ENCODE data around the gene ZFAND3. TPM values are rescaled to one million over a fixed set of nuclear protein-coding genes. Genes with fewer than 3 reads are reported as not detected.

Gene ZFAND3
- total RNA-seq, 4 donors from 2014 or later: 46.3 to 73.6 (median 49.3) TPM

- no peak for TF ChIP-seq POLR2AphosphoS5 (IDR thresholded peaks at IDR 0.05)
- no peak for TF ChIP-seq POLR2A (IDR thresholded peaks at IDR 0.05)
- TF ChIP-seq, protein P1, sequence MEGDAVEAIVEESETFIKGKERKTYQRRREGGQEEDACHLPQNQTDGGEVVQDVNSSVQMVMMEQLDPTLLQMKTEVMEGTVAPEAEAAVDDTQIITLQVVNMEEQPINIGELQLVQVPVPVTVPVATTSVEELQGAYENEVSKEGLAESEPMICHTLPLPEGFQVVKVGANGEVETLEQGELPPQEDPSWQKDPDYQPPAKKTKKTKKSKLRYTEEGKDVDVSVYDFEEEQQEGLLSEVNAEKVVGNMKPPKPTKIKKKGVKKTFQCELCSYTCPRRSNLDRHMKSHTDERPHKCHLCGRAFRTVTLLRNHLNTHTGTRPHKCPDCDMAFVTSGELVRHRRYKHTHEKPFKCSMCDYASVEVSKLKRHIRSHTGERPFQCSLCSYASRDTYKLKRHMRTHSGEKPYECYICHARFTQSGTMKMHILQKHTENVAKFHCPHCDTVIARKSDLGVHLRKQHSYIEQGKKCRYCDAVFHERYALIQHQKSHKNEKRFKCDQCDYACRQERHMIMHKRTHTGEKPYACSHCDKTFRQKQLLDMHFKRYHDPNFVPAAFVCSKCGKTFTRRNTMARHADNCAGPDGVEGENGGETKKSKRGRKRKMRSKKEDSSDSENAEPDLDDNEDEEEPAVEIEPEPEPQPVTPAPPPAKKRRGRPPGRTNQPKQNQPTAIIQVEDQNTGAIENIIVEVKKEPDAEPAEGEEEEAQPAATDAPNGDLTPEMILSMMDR (IDR thresholded peaks at IDR 0.05): no peak
- no peak for TF ChIP-seq EP300 (IDR thresholded peaks at IDR 0.05)
- H3K4me3 ChIP-seq: no peak overlapping the region
- H3K36me3 ChIP-seq: no peaks in the 10 kb centered on the region
- H3K27ac ChIP-seq: no peak overlapping the region
- peaks cover 0 to 32% (median 14%) of the 10 kb centered on the region in 3 donors for H3K4me1 ChIP-seq
- 60% methylated on average over 1 of the region's 2 CpGs; no CpG with 5 or more reads in 1 of the 2 donors for WGBS, 2 donors (ENCODE audit: low coverage in 1 of 2)
- no peaks in the 10 kb centered on the region for H3K9me3 ChIP-seq
- H3K27me3 ChIP-seq: no peaks in the 10 kb centered on the region
- ATAC-seq: no peak
These were observed 31.3 kb upstream of the ZFAND3 start for GRCh38 chr6:37788259-37788658.

DNA sequence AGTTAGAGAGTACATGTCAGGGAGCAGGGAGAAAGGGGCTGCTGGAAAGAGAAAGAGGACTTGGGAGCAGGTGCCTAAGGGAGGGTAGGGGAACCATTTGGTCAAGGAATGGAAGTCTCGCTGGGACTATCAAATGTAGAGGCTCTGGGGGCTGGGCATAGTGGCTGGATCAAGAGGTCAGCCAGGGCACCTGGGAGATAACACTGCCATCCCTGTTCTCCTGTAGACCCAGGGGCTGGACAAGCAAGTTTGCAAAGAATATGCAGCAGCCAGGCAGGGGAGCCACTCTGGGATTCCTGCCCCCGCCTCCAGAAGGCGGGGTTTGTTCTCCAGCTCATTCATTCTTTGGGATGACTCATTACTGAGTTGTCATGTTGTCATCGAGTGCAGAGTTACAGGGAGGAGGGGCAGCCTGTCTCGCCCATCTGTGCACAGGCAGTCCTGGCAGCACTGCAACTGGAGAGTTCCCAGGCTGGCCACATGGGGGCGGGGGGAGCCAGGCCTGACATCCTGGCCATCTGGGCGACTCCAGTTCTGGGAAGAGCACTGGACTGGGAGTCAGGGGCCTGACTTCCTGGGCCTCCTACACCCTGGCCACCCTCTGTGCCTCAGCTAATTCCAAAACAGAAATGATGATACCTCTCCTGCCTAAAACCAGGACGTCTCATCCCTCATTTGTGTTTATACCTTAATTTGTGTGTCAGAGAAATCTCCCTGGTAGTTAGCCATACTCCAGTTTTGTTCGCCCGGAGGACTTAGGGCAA, 28.2 kb upstream of the ZFAND3 start:
- H3K27ac ChIP-seq: no peak overlapping the region

GRCh38 chr6:37792457-37793033, 27.0 kb upstream of the ZFAND3 start:
- H3K4me3 ChIP-seq: no peak overlapping the region
- 75 to 100% methylated on average over 4 to 5 of the region's 5 CpGs for WGBS, 2 donors (ENCODE audit: low coverage in 1 of 2)
- no peak for TF ChIP-seq EP300 (IDR thresholded peaks at IDR 0.05)
- TF ChIP-seq POLR2A (IDR thresholded peaks at IDR 0.05): no peak
- no peak for TF ChIP-seq POLR2AphosphoS5 (IDR thresholded peaks at IDR 0.05)
- TF ChIP-seq, protein P1 (IDR thresholded peaks at IDR 0.05): no peak
- H3K27me3 ChIP-seq: no peaks in the 10 kb centered on the region
- no peaks in the 10 kb centered on the region for H3K9me3 ChIP-seq
- no peaks in the 10 kb centered on the region for H3K36me3 ChIP-seq
- no peak for ATAC-seq
- H3K27ac ChIP-seq: no peak overlapping the region
- peaks cover 0 to 13% (median 5%) of the 10 kb centered on the region in 3 donors for H3K4me1 ChIP-seq

More for the DNA sequence above, 28.2 kb upstream of the ZFAND3 start:
- Histone ChIP-seq H3K4me1 (peaks cover 0 to 13% (median 5%) of the 10 kb centered on the region in 3 donors), H3K9me3 (no peaks in the 10 kb centered on the region), H3K36me3 (no peaks in the 10 kb centered on the region), H3K4me3 (no peak overlapping the region), H3K27me3 (no peaks in the 10 kb centered on the region)
- 7 to 32% methylated on average over 2 of the region's 10 CpGs for WGBS, 2 donors (ENCODE audit: low coverage in 1 of 2)
- ATAC-seq: peak; percentile 100
- TF ChIP-seq EP300 (IDR thresholded peaks at IDR 0.05) (no peak), POLR2A (IDR thresholded peaks at IDR 0.05) (no peak), POLR2AphosphoS5 (IDR thresholded peaks at IDR 0.05) (peak; percentile 86)
- TF ChIP-seq, protein P1 (IDR thresholded peaks at IDR 0.05): peak in 3 of 4 experiments; percentile 85 to 95 (median 91)

DNA sequence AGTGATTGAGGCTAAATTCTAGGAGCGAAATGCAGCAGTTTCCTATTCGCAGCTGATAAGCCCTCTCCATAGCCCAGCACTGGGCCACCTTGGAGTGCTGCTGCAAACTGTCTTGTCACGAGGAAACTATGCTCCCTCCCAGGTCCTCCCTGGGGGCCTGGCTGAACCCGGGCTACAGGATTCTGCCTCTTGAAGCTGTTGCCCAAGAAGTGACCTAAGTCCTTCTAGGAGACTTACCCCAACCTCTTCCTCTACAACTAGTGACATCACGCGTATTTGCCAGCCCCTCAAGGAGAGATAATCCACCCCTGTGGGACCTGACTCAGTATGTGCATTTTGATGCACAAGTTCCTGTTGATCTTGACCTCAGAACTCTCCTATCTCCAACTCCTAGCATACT, 26.5 kb upstream of the ZFAND3 start:
- TF ChIP-seq, protein P1 (IDR thresholded peaks at IDR 0.05): no peak
- TF ChIP-seq POLR2AphosphoS5 (IDR thresholded peaks at IDR 0.05): no peak
- TF ChIP-seq POLR2A (IDR thresholded peaks at IDR 0.05): no peak
- no peak for TF ChIP-seq EP300 (IDR thresholded peaks at IDR 0.05)
- 100% methylated on average over 2 of the region's 6 CpGs; no CpG with 5 or more reads in 1 of the 2 donors for WGBS, 2 donors (ENCODE audit: low coverage in 1 of 2)
- no peak for ATAC-seq

More for the DNA sequence above, 26.5 kb upstream of the ZFAND3 start:
- Histone ChIP-seq H3K9me3 (no peaks in the 10 kb centered on the region), H3K4me3 (no peak overlapping the region), H3K4me1 (peaks cover 0 to 13% (median 5%) of the 10 kb centered on the region in 3 donors), H3K36me3 (no peaks in the 10 kb centered on the region), H3K27me3 (no peaks in the 10 kb centered on the region), H3K27ac (no peak overlapping the region)
